ENCODE results near the gene F13B.

F13B gene

DNA sequence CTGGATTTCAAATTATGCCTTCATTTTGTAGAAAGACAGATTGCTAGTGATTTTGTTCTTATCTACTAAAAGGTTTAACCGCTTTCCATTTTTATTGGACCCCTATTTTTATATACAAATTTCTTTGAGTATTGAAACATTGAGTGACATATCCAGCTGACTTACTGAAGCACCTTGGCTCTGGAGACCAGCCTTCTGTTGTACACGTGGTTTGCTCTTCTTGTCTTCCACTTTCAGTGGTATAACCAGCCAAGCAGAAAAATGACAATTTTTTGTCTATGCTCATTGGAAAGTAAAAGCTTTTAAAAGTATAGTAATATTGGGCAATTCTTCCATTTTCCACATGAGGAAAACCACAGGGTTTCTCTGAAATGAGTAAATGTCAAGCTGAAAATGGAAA is 4.4 kb downstream of the F13B start:
- Histone ChIP-seq H4K20me1 (ENCODE audit: insufficient read depth, low read length) (no peaks in the 10 kb centered on the region), H3K9ac (ENCODE audit: low read length) (no peak overlapping the region), H3K36me3 (replicated peaks; ENCODE audit: insufficient read depth, low read length) (no peaks in the 10 kb centered on the region), H2AFZ (ENCODE audit: low read length) (no peak overlapping the region), H3K27me3 (replicated peaks; ENCODE audit: insufficient read depth, low read length) (no peaks in the 10 kb centered on the region), H3K4me2 (ENCODE audit: low read depth, low read length) (no peak overlapping the region), H3K27ac (ENCODE audit: low read length) (no peak overlapping the region), H3K4me1 (ENCODE audit: low read length) (no peaks in the 10 kb centered on the region), H3K79me2 (ENCODE audit: low read length) (no peaks in the 10 kb centered on the region), H3K4me3 (ENCODE audit: low read length) (no peak overlapping the region), H3K9me3 (replicated peaks; ENCODE audit: insufficient read depth, low read length) (no peaks in the 10 kb centered on the region), H3K9me2 (replicated peaks; ENCODE audit: insufficient read depth, low read length) (no peaks in the 10 kb centered on the region), H3F3A (ENCODE audit: insufficient read depth, low read length) (no peaks in the 10 kb centered on the region)
- no peak for DNase-seq
- TF ChIP-seq EZH2 (optimal IDR thresholded peaks at IDR 0.05; ENCODE audit: low read depth, low read length) (no peak), EZH2phosphoT487 (IDR thresholded peaks at IDR 0.05; ENCODE audit: low read length) (no peak)
- TF ChIP-seq, protein P1, sequence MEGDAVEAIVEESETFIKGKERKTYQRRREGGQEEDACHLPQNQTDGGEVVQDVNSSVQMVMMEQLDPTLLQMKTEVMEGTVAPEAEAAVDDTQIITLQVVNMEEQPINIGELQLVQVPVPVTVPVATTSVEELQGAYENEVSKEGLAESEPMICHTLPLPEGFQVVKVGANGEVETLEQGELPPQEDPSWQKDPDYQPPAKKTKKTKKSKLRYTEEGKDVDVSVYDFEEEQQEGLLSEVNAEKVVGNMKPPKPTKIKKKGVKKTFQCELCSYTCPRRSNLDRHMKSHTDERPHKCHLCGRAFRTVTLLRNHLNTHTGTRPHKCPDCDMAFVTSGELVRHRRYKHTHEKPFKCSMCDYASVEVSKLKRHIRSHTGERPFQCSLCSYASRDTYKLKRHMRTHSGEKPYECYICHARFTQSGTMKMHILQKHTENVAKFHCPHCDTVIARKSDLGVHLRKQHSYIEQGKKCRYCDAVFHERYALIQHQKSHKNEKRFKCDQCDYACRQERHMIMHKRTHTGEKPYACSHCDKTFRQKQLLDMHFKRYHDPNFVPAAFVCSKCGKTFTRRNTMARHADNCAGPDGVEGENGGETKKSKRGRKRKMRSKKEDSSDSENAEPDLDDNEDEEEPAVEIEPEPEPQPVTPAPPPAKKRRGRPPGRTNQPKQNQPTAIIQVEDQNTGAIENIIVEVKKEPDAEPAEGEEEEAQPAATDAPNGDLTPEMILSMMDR (IDR thresholded peaks at IDR 0.05; ENCODE audit: low read length) = no peak

DNA sequence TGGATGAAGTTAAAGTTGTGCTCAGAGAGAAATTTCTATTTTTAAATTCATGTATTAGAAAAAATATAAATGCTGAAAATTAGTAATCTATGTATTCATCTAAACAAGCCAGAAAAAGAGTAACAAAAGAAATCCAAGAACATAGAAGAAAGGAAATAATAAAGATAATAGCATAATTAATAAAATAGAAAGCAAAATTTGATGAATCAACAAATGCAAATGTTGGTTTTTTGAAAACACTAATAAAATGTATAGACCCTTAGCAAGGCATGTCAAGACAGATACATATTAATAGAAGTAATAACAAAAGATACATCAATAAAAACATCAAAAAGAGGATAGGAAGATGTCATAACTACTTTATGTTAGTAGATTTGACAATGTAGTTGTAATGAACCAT is 18.0 kb downstream of the F13B start:
- H3K4me1 ChIP-seq (ENCODE audit: low read length) = no peaks in the 10 kb centered on the region
- no peaks in the 10 kb centered on the region for H3K79me2 ChIP-seq (ENCODE audit: low read length)
- no peaks in the 10 kb centered on the region for H4K20me1 ChIP-seq (ENCODE audit: insufficient read depth, low read length)
- H3K27ac ChIP-seq (ENCODE audit: low read length) = no peak overlapping the region
- H3K9me2 ChIP-seq (replicated peaks; ENCODE audit: insufficient read depth, low read length) = no peaks in the 10 kb centered on the region
- H2AFZ ChIP-seq (ENCODE audit: low read length) = no peak overlapping the region
- no peak overlapping the region for H3K4me2 ChIP-seq (ENCODE audit: low read depth, low read length)
- no peak for DNase-seq
- TF ChIP-seq, protein P1 (IDR thresholded peaks at IDR 0.05; ENCODE audit: low read length) = no peak
- no peak for TF ChIP-seq EZH2phosphoT487 (IDR thresholded peaks at IDR 0.05; ENCODE audit: low read length)
- TF ChIP-seq EZH2 (optimal IDR thresholded peaks at IDR 0.05; ENCODE audit: low read depth, low read length) = no peak
- H3F3A ChIP-seq (ENCODE audit: insufficient read depth, low read length) = no peaks in the 10 kb centered on the region
- no peaks in the 10 kb centered on the region for H3K9me3 ChIP-seq (replicated peaks; ENCODE audit: insufficient read depth, low read length)
- H3K4me3 ChIP-seq (ENCODE audit: low read length) = no peak overlapping the region
- no peaks in the 10 kb centered on the region for H3K36me3 ChIP-seq (replicated peaks; ENCODE audit: insufficient read depth, low read length)
- H3K9ac ChIP-seq (ENCODE audit: low read length) = no peak overlapping the region
- H3K27me3 ChIP-seq (replicated peaks; ENCODE audit: insufficient read depth, low read length) = no peaks in the 10 kb centered on the region

DNA sequence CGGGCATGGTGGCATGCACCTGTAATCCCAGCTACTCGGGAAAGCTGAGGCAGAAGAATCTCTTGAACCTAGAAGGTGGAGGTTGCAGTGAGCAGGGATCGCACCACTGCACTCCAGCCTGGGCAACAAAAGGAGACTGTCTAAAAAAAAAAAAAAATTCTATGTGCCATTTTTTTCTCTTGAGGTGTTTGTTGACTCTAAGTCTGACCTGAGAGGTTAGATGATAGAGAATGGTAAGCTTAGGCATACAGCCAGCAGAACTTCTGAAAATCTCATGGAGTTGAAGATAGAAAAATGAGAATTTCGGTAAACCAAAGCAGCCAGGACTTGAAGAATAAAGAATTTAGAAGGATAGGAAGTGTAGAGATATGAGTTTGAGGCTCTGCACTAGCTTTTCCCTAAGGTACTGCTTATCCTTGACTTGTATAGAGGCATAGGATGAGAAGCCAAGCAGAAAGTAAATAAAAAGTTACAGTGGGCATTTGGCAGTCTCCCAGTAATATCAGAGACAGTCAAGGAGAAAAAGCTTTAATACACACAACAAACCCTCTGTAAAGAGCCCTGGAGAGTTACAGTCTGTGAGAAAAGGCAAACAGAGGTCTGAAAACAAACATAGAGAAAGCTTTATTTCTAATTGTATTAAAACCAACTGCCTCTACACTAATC is 24.3 kb downstream of the F13B start:
- H3K9me2 ChIP-seq (replicated peaks; ENCODE audit: insufficient read depth, low read length) = no peaks in the 10 kb centered on the region
- H3F3A ChIP-seq (ENCODE audit: insufficient read depth, low read length) = 0 out of 2 replicates have a peak, but pooled peaks cover 5% of the 10 kb centered on the region
- no peak overlapping the region for H2AFZ ChIP-seq (ENCODE audit: low read length)
- H3K9ac ChIP-seq (ENCODE audit: low read length) = no peak overlapping the region
- H4K20me1 ChIP-seq (ENCODE audit: insufficient read depth, low read length) = no peaks in the 10 kb centered on the region
- TF ChIP-seq EZH2 (optimal IDR thresholded peaks at IDR 0.05; ENCODE audit: low read depth, low read length) (no peak), EZH2phosphoT487 (IDR thresholded peaks at IDR 0.05; ENCODE audit: low read length) (no peak)
- TF ChIP-seq, protein P1 (IDR thresholded peaks at IDR 0.05; ENCODE audit: low read length) = no peak
- no peak overlapping the region for H3K4me2 ChIP-seq (ENCODE audit: low read depth, low read length)
- H3K36me3 ChIP-seq (replicated peaks; ENCODE audit: insufficient read depth, low read length) = no peaks in the 10 kb centered on the region
- no peak overlapping the region for H3K27ac ChIP-seq (ENCODE audit: low read length)
- no peak overlapping the region for H3K4me3 ChIP-seq (ENCODE audit: low read length)
- H3K9me3 ChIP-seq (replicated peaks; ENCODE audit: insufficient read depth, low read length) = no peaks in the 10 kb centered on the region
- DNase-seq = no peak
- H3K27me3 ChIP-seq (replicated peaks; ENCODE audit: insufficient read depth, low read length) = peaks cover 26% of the 10 kb centered on the region
- H3K4me1 ChIP-seq (ENCODE audit: low read length) = peaks cover 5% of the 10 kb centered on the region; the same call in 1 of the 2 replicates
- no peaks in the 10 kb centered on the region for H3K79me2 ChIP-seq (ENCODE audit: low read length)
